ENCODE results near the gene RDH5.

The RDH5 gene

DNA sequence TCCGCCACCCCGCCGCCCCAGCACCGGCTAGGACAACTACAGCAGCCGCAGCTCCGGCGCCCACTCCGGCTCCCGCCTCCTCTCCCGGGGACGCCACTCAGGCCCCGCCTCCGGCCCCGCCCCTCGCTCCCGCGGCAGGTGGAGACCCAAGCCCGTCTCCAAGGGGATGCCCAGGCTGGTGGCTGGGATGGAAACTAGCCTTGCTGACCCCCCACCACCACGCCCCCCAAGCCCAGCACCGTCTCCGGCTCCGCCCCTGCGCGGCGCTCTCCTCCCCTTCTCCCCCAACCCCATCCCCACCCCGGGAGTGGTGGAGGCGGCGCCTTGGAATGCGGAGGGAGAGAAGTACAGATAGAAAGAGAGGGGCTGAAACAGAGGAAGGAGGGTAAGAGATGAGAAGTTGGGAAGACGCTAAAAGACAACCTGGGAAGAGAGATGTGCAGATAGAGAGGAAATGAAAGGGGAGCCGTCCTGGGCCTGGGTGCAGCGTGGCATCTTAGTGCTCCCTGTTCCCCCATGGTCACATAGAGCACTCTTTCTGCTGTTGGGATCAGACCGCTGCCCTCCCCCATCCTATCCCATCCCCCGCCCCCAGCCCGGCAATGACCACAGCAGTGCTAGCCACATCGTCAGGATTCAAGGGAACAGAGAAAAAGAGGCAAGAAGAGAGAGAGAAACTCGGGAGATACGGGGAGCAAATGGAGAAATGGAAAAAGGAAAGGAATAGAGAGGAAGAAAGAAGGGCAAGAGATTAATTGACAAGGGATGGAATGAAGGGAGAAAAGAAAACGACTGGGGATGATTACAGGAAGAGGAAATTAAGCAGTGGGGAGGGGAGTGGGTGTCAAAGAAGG is 12.1 kb upstream of the RDH5 start, which contains the start of gene ITGA7:
TSS of gene ITGA7 (minus strand) at position 64 of the 854 bp plus-strand sequence. CDS start 222 bp downstream, outside the sequence.
- in situ Hi-C loops (cut with MboI; ENCODE audit: low pct_unique_long_range_greater_than_20kb, low sequenced_read_pairs), result no loop called here
- peak; percentile 34 for DNase-seq

DNA sequence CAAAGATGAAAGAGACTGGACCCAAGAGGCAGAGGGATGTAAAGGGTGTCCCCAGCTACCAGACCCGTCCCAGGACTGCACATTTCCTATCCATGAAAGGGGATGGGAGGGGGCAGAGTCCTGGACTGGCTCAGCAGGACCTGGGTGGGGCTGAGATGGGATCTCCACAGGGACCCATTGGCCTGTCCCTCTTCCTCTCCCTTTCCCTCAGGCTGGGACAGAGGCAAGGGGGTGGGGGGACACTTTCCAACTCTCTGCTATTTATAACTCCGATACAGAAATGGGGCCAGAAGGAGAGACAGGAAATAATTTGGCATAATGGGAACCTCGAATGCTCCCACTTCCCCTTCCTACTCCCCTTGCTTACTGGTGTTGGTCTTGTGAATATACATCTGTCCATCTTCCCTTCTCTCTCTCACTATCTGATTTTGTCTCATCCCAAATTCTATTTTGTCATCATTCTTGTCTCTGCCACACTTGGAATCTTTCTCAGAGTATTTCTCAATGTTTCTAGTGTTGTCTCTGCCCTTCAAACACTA is 11.4 kb upstream of the RDH5 start:
- in situ Hi-C loops (cut with MboI; ENCODE audit: low pct_unique_long_range_greater_than_20kb, low sequenced_read_pairs), result no loop called here
- peak; percentile 51 for DNase-seq

DNA sequence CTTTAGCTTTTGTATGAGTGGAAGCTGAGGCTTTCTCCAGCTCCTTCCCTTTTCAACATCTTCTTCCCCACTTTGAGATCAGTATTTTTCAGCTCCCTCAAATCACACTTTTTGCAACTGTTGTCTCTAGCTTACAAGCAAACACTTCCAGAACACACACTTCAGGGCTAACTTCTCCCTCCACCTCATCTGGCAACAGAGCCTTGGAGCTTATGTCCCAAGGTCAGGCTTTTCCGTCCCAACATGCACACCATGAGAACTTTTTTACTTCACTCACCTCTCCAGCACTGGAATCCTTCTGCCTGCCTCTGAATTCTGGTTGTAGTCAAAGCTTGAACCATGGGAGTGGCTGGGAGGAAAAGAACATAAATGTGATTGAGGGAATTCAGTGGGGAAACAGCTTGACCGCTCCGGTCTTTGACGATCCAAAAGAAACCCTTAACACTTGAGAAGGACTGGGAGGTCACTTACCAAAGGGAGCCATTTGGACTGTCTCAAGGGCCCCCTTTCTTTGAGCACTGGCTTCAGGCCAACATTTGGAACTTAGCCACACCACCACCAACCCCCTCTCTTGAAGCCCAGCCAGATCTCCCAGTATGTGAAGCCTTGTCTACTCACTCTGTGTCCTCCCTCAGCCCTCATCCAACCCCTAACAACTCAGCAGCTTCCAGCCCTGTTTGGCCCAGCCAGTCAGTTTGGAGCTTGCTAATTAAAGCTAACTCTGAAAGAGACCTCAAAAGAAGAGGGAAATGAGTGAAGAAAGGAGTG is 8.2 kb upstream of the RDH5 start:
- DNase-seq, result no peak
- in situ Hi-C loops (cut with MboI; ENCODE audit: low pct_unique_long_range_greater_than_20kb, low sequenced_read_pairs), result no loop called here

GRCh38 chr12:55712700-55713415 is 7.3 kb upstream of the RDH5 start:
- DNase-seq, result no peak
- in situ Hi-C loops (cut with MboI; ENCODE audit: low pct_unique_long_range_greater_than_20kb, low sequenced_read_pairs), result no loop called here

GRCh38 chr12:55713721-55714120 is 6.5 kb upstream of the RDH5 start:
- DNase-seq, result no peak
- in situ Hi-C loops (cut with MboI; ENCODE audit: low pct_unique_long_range_greater_than_20kb, low sequenced_read_pairs), result no loop called here

DNA sequence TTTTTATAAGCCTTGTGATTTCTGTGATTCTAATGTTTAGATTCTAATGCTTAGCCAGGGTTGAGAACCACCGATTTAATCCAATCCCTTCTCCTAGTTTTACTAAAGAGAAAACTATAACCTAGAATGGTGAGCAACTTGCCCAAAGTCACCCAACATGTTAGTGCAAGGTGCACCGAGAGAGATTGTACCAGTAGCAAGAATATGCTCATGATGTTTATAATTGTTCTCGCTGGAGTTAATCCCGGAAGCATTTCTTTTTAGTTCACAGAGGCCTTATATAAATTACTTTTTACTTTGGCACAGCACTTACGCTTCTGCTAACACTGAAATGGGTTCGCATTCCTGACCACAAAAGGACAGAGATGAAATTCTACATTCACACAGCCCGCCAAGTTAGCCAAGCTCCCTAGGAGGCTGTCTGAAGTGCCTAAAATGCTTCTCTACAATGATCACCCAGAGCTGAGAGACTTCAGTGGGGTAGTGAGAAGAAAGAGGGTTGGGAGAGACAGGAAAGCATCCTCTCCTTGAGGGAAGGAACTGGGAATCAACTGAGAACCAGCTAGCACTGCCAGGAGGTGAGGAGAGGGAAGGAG is 4.9 kb upstream of the RDH5 start:
- in situ Hi-C loops (cut with MboI; ENCODE audit: low pct_unique_long_range_greater_than_20kb, low sequenced_read_pairs), result no loop called here
- no peak for DNase-seq

DNA sequence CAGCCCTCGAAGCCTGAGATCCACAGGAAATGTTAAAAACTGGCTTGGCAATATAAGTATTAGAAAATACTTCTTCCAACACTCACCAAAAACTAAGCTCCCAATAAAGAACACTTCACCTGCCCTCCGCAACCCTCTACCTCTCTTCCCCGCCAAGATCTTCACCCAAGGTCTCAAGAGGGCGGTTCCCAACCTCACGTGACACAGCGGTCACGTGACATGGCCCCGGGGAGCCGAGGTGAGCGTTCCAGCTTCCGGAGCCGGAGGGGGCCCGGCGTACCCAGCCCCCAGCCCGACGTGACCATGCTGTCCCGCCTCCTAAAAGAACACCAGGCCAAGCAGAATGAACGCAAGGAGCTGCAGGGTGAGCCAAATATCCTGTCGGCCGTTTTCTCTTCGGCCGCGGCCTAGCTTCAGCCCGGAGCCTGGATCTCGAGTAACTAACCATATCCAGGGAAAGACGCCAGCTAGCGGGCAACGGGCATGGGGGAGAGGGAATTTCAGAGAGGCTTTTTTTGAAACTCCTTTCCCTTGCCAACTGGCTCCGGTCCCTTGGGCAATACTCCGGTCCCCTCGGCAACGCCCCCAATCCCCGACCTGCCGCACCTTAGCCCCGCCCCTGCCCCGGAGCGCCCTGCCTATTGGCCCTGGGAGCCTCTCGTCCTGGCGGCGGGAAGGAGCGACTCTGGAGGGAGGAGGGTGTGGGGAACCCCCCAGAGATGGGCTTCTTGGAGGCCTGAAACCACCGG is 4.2 kb upstream of the RDH5 start, which contains the start of gene BLOC1S1:
TSS of gene BLOC1S1 (plus strand) at position 214 of the 749 bp plus-strand sequence. CDS start at position 220, 6 bp downstream.
- DNase-seq, result peak; percentile 89
- in situ Hi-C loops (cut with MboI; ENCODE audit: low pct_unique_long_range_greater_than_20kb, low sequenced_read_pairs), result no loop called here

DNA sequence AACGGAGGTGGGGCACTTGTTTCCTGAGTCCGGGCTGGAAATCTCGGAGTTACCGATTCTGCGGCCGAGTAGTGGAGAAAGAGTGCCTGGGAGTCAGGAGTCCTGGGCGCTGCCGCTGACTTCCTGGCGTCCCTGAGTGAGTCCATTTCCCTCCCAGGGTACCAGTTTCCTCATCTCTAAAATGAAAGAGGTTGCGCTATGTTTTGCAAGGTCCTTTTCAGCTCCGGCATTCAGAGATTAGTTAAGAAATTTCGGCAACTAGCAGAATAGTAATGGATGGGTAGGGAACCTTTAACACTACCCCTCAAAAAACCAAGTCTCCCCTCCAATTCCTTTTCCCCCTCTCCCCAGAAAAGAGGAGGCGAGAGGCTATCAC is 3.6 kb upstream of the RDH5 start:
- in situ Hi-C loops (cut with MboI; ENCODE audit: low pct_unique_long_range_greater_than_20kb, low sequenced_read_pairs), result no loop called here
- DNase-seq, result no peak

- no peak for DNase-seq
- in situ Hi-C loops (cut with MboI; ENCODE audit: low pct_unique_long_range_greater_than_20kb, low sequenced_read_pairs), result no loop called here
Measured at GRCh38 chr12:55717011-55718007, 2.9 kb upstream of the RDH5 start.

DNA sequence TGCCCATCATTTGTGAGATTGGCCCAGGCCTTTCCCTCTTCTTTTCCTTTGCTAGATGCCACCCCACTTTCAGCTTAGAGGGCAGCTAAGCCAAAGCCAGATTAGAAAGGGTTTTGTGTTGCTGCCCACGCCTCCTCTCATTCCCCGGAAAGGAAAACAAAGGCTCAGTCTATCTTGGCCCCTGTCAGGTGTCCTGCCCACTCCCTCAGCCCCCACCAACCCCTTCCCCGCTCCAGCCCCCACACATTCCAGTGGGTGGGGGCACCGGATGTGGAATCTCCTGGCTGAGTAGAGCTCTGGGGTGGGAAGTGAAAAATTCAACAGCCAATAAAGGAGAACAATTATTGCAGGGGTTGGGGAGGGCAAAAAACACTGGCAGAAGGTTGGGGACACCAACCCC is 2.2 kb upstream of the RDH5 start:
- no peak for DNase-seq

DNA sequence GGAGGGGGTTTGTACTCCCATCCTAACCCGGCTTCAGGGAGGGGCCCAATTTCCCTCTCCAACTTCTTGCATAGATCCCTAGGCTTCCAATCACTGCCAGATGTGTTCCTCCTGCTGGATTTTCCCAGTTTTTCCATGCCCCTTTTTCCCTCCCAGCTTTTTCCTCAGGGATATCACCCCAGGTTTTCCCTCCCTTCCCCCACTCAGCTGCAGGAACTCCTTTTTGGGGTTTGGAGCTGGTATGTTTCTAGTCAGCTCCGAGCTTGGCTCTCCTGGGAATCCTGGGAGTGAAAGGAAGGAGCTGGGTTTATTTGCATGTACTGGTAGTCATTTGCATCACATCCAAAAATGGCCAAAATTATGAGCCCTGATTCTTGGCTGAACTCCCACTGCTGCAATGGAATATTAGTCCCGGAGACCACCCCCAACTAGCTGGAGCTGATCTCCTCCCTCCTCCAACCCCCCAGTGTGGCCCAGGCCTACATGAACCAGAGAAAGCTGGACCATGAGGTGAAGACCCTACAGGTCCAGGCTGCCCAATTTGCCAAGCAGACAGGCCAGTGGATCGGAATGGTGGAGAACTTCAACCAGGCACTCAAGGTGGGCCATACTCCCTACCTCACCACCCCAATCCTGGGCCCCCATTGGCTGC is 1.4 kb upstream of the RDH5 start:
- DNase-seq, result no peak
- in situ Hi-C loops (cut with MboI; ENCODE audit: low pct_unique_long_range_greater_than_20kb, low sequenced_read_pairs), result no loop called here

More for the DNA sequence above, 2.2 kb upstream of the RDH5 start:
- in situ Hi-C loops (cut with MboI; ENCODE audit: low pct_unique_long_range_greater_than_20kb, low sequenced_read_pairs), result no loop called here

DNA sequence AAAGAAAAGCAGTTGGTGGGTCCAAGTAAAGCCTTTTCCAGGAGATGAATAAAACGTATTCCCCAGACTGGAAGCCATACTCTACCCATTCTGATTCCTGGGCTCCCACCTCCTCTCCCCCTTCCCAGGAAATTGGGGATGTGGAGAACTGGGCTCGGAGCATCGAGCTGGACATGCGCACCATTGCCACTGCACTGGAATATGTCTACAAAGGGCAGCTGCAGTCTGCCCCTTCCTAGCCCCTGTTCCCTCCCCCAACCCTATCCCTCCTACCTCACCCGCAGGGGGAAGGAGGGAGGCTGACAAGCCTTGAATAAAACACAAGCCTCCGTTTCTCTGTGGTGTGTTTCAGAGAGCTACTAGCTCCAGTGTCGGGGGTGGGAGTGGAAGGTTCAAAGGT is 822 bp upstream of the RDH5 start:
- no peak for DNase-seq
- in situ Hi-C loops (cut with MboI; ENCODE audit: low pct_unique_long_range_greater_than_20kb, low sequenced_read_pairs), result no loop called here

DNA sequence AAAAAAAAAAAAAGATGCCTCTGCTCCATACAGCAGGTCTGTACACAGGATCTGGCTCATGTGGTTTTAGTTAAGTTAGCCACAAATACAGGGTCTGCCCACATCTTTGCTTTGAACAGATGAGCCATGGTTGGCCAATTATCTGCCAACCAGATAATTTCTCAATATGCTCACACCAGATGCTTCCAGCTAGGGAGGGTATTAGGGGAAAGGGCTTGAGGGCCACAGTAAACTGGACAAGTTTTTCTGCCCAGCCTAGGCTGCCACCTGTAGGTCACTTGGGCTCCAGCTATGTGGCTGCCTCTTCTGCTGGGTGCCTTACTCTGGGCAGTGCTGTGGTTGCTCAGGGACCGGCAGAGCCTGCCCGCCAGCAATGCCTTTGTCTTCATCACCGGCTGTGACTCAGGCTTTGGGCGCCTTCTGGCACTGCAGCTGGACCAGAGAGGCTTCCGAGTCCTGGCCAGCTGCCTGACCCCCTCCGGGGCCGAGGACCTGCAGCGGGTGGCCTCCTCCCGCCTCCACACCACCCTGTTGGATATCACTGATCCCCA is 776 bp downstream of the RDH5 start:
- in situ Hi-C loops (cut with MboI; ENCODE audit: low pct_unique_long_range_greater_than_20kb, low sequenced_read_pairs), result no loop called here
- DNase-seq, result peak; percentile 55

- no peak for DNase-seq
- in situ Hi-C loops (cut with MboI; ENCODE audit: low pct_unique_long_range_greater_than_20kb, low sequenced_read_pairs), result no loop called here
Measured at GRCh38 chr12:55721601-55722213, 1.5 kb downstream of the RDH5 start.

DNA sequence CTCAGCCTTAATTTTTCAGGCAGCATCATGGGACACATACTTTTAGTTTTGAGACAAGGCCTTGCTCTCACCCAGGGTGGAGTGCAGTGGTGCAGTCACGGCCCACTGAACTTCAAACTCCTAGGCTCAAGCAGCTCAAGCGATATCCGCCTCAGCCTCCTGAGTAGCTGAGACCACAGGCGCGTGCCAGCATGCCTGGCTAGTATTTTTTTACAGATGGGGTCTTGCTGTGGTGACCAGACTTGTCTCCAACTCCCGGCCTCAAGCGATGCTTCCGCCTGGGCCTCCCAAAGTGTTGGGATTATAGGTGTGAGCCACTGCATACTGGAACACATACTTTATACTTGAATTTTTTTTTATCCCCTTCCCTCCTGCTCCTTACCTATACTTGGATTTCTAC is 2.8 kb downstream of the RDH5 start:
- in situ Hi-C loops (cut with MboI; ENCODE audit: low pct_unique_long_range_greater_than_20kb, low sequenced_read_pairs), result no loop called here
- DNase-seq, result no peak

Data from KBM-7 (cell line).